Measurements from ENCODE around the gene ZNF358.

- TF ChIP-seq CTCF (IDR thresholded peaks at IDR 0.05 in 8 of 11, conservative IDR thresholded peaks at IDR 0.05 in 3 of 11) (no peak), POLR2A (IDR thresholded peaks at IDR 0.05) (no peak)
Observed at GRCh38 chr19:7524523-7524922, 8.6 kb downstream of the ZNF358 start.

Measured in spleen (tissue), 7 donors.